GM21526 (cell line): ENCODE results near the gene DSN1.

ENCODE experiments used
- ATAC-seq: cut with Tn5 transposase; IDR thresholded peaks from one replicate; pipeline ENCODE4 v1.9.1; 2021; ENCODE audit warnings: moderate library complexity; ENCODE audit not compliant: unreplicated experiment, low FRiP score

The DSN1 gene

DNA sequence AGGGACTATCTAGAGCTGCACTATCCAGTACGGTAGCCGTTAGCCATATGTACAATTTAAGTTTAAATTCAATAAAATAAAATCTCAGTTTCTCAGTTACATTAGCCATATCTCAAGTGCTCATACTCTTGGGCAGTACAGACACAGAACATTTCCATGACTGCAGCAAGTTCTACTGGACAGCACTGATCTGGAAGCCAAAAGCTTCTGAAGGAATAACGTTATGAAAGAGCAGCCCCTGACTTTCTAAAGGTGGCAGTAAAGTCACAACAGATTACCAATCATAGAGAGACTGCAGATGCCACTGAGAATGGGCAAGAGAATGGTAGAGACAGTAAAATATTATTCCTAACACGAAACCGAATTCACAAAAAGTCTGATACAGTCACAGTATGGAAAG lies 64.4 kb downstream of the DSN1 start:
- no peak for ATAC-seq

DNA sequence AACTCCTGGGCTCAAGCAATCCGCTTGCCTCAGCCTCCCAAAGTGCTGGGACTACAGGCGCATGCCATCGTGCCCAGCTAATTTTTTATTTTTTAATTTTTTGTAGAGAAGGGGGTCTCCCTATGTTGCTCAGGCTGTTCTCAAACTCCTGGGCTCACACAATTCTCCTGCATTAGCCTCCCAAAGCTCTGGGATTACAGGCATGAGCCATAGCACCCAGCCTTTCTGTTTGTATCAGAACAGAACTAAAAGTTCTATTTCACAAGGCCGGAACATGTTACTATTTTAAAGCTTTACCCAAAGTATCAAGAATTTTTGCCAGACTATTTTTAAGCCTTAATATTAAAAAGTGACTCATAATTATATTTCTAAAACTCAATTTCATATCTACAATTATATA lies 70.0 kb downstream of the DSN1 start:
- no peak for ATAC-seq
